ENCODE results near the gene NTHL1. TPM values are rescaled to one million over a fixed set of nuclear protein-coding genes. Genes with fewer than 3 reads are reported as not detected.

Gene NTHL1
- total and polyA plus RNA-seq, 9 of the 15 experiments (the other 6 are each of a cell fraction or from before 2014, with no cell fraction given) = 1.1 to 58.8 (median 17.6) TPM

DNA sequence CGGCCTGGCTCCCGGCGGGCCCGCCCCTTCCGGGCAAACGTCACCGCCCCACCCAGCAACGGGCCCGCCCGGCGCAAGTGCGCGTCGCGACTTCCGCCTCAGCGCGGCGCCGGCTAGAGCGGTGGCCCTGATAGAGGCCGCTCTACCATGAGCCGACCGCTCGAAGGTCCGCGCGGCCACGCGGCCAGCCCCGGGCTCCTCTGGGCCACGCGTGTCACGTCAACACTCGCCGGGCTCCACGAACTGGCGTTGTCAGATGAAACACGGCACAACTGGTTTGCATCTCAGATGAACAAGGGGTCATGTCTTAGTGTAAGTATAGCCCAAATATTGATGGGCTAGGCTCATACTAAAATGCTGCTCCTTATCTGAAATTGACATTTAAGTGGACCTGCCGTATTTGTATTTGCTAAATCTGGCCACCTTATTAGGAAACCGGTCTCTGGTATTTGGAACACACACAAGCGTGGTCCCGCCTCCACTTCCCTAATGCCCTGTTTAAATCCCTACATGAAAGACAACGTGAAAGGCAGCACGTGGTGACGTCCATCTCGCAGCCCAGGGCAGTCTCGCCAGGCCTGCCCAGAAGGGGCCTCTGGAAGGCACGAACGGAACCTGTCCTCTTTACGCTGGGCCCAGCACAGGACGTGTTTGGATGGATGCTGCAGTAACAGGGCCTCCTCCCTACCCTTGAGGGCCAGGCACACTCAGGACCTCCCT is 37.7 kb downstream of the NTHL1 start, which contains the start of gene ZNF598 (continued):
- TF ChIP-seq, protein P1, sequence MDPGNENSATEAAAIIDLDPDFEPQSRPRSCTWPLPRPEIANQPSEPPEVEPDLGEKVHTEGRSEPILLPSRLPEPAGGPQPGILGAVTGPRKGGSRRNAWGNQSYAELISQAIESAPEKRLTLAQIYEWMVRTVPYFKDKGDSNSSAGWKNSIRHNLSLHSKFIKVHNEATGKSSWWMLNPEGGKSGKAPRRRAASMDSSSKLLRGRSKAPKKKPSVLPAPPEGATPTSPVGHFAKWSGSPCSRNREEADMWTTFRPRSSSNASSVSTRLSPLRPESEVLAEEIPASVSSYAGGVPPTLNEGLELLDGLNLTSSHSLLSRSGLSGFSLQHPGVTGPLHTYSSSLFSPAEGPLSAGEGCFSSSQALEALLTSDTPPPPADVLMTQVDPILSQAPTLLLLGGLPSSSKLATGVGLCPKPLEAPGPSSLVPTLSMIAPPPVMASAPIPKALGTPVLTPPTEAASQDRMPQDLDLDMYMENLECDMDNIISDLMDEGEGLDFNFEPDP (CRISPR knock-in tag; IDR thresholded peaks at IDR 0.05) = no peak
- peak; percentile 68 for TF ChIP-seq RBM39 (optimal IDR thresholded peaks at IDR 0.05; ENCODE audit: low read depth, low read length)
- no peak for TF ChIP-seq NFE2L1 (tag; IDR thresholded peaks at IDR 0.05; ENCODE audit: borderline replicate concordance, low read depth)
- no peak for TF ChIP-seq GABPB2 (CRISPR knock-in tag; conservative IDR thresholded peaks at IDR 0.05)
- TF ChIP-seq CHCHD3 (CRISPR knock-in tag; IDR thresholded peaks at IDR 0.05) = peak; percentile 65; the same call in 1 of the 2 replicates
- TF ChIP-seq, protein P2, sequence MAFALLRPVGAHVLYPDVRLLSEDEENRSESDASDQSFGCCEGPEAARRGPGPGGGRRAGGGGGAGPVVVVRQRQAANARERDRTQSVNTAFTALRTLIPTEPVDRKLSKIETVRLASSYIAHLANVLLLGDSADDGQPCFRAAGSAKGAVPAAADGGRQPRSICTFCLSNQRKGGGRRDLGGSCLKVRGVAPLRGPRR (CRISPR knock-in tag; IDR thresholded peaks at IDR 0.05) = no peak
- no peak for TF ChIP-seq ZC3H11A (IDR thresholded peaks at IDR 0.05; ENCODE audit: low read depth, low read length)
- TF ChIP-seq, protein P3, sequence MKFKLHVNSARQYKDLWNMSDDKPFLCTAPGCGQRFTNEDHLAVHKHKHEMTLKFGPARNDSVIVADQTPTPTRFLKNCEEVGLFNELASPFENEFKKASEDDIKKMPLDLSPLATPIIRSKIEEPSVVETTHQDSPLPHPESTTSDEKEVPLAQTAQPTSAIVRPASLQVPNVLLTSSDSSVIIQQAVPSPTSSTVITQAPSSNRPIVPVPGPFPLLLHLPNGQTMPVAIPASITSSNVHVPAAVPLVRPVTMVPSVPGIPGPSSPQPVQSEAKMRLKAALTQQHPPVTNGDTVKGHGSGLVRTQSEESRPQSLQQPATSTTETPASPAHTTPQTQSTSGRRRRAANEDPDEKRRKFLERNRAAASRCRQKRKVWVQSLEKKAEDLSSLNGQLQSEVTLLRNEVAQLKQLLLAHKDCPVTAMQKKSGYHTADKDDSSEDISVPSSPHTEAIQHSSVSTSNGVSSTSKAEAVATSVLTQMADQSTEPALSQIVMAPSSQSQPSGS (CRISPR knock-in tag; IDR thresholded peaks at IDR 0.05) = no peak
- TF ChIP-seq MTA1 (IDR thresholded peaks at IDR 0.05; ENCODE audit: borderline replicate concordance) = no peak
- TF ChIP-seq SNRNP70 (optimal IDR thresholded peaks at IDR 0.05; ENCODE audit: low read depth, low read length) = no peak
- no peak for TF ChIP-seq CHD4 (IDR thresholded peaks at IDR 0.05; ENCODE audit: insufficient read depth, insufficient replicate concordance, low read depth, low read length, poor library complexity, severe bottlenecking)
- 0 out of 2 replicates have a peak, but pooled peaks have one; percentile 44 for TF ChIP-seq ZNF175 (CRISPR knock-in tag; IDR thresholded peaks at IDR 0.05; ENCODE audit: low read depth)
- TF ChIP-seq, protein P4, sequence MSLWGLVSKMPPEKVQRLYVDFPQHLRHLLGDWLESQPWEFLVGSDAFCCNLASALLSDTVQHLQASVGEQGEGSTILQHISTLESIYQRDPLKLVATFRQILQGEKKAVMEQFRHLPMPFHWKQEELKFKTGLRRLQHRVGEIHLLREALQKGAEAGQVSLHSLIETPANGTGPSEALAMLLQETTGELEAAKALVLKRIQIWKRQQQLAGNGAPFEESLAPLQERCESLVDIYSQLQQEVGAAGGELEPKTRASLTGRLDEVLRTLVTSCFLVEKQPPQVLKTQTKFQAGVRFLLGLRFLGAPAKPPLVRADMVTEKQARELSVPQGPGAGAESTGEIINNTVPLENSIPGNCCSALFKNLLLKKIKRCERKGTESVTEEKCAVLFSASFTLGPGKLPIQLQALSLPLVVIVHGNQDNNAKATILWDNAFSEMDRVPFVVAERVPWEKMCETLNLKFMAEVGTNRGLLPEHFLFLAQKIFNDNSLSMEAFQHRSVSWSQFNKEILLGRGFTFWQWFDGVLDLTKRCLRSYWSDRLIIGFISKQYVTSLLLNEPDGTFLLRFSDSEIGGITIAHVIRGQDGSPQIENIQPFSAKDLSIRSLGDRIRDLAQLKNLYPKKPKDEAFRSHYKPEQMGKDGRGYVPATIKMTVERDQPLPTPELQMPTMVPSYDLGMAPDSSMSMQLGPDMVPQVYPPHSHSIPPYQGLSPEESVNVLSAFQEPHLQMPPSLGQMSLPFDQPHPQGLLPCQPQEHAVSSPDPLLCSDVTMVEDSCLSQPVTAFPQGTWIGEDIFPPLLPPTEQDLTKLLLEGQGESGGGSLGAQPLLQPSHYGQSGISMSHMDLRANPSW (CRISPR knock-in tag; IDR thresholded peaks at IDR 0.05) = no peak
- TF ChIP-seq ZNF408 (CRISPR knock-in tag; IDR thresholded peaks at IDR 0.05; ENCODE audit: low read depth) = no peak
- no peak for TF ChIP-seq PHTF2 (CRISPR knock-in tag; IDR thresholded peaks at IDR 0.05)
- TF ChIP-seq RBM15 (IDR thresholded peaks at IDR 0.05; ENCODE audit: insufficient read depth, low read length) = no peak
- TF ChIP-seq, protein P5, sequence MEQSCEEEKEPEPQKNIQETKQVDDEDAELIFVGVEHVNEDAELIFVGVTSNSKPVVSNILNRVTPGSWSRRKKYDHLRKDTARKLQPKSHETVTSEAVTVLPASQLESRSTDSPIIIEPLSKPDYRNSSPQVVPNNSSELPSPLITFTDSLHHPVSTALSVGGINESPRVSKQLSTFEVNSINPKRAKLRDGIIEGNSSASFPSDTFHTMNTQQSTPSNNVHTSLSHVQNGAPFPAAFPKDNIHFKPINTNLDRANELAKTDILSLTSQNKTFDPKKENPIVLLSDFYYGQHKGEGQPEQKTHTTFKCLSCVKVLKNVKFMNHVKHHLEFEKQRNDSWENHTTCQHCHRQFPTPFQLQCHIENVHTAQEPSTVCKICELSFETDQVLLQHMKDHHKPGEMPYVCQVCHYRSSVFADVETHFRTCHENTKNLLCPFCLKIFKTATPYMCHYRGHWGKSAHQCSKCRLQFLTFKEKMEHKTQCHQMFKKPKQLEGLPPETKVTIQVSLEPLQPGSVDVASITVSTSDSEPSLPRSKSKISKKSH (CRISPR knock-in tag; IDR thresholded peaks at IDR 0.05) = no peak
- TF ChIP-seq, protein P6, sequence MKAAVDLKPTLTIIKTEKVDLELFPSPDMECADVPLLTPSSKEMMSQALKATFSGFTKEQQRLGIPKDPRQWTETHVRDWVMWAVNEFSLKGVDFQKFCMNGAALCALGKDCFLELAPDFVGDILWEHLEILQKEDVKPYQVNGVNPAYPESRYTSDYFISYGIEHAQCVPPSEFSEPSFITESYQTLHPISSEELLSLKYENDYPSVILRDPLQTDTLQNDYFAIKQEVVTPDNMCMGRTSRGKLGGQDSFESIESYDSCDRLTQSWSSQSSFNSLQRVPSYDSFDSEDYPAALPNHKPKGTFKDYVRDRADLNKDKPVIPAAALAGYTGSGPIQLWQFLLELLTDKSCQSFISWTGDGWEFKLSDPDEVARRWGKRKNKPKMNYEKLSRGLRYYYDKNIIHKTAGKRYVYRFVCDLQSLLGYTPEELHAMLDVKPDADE (conservative IDR thresholded peaks at IDR 0.05; ENCODE audit: control insufficient read depth, low read depth, low read length) = 0 out of 2 replicates have a peak, but pooled peaks have one; percentile 50

Measured in K562 (cell line).